Fibroblast of pulmonary artery (primary cell): ENCODE measurements around the gene ZNF148.

Experiments used
- DNase-seq: peaks from one replicate; pipeline ENCODE4 v3.0.0-alpha.2; 2010; ENCODE audit warnings: low read depth
- H3K4me3 ChIP-seq: replicated peaks from 2 replicates; pipeline ENCODE4 v1.5.1; 2011; ENCODE audit warnings: low read depth, mild to moderate bottlenecking, control low read depth, low read length, moderate library complexity
- TF ChIP-seq, protein P1 (sequence below): IDR thresholded peaks from 2 replicates; pipeline ENCODE4 v1.5.1; 2011; ENCODE audit warnings: mild to moderate bottlenecking, control low read depth, low read length, inconsistent platforms; ENCODE audit errors: missing control alignments

Gene ZNF148

DNA sequence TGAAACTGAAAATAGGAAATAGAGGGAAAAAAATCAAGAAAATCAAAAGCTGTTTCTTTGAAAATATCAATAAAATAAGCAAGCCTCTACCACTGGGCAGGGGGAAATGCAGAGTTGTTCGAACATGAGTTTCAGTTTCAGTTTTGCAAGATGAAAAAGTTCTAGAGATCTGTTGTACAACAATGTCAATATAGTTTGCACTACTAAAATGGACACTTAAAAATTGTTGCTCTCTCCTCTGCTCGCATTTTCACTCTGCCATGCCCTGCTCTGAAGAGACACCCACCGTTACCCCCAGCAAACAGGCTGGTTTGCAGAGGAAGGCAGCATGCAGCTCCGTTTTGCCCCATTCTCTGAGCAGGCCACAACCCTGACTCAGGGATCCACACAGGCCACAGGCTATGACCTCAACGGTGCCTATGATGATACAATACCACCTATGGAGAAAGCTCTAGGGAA is 64.5 kb downstream of the ZNF148 start:
- TF ChIP-seq, protein P1, sequence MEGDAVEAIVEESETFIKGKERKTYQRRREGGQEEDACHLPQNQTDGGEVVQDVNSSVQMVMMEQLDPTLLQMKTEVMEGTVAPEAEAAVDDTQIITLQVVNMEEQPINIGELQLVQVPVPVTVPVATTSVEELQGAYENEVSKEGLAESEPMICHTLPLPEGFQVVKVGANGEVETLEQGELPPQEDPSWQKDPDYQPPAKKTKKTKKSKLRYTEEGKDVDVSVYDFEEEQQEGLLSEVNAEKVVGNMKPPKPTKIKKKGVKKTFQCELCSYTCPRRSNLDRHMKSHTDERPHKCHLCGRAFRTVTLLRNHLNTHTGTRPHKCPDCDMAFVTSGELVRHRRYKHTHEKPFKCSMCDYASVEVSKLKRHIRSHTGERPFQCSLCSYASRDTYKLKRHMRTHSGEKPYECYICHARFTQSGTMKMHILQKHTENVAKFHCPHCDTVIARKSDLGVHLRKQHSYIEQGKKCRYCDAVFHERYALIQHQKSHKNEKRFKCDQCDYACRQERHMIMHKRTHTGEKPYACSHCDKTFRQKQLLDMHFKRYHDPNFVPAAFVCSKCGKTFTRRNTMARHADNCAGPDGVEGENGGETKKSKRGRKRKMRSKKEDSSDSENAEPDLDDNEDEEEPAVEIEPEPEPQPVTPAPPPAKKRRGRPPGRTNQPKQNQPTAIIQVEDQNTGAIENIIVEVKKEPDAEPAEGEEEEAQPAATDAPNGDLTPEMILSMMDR, result no peak
- DNase-seq, result no peak
- H3K4me3 ChIP-seq, result no peak overlapping the region

DNA sequence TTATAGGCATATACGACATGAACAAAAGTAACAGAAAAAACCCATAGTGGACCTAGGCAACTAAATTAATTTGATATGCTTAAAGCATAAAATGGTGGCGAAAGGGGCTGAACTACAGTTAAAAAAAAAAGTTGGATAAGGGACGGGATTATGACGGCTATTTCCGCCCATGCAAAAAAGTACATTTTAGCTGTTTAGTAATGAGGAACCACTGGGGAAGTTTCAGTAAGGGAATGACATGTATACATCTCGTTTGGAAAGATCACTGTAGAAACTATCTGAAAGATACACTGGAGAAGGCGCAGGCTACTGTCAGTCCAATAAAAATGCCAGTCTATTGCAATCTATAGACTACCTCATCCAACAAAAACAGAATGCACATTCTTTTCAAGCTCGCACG is 65.6 kb downstream of the ZNF148 start:
- no peak for DNase-seq
- no peak overlapping the region for H3K4me3 ChIP-seq
- TF ChIP-seq, protein P1, result no peak

DNA sequence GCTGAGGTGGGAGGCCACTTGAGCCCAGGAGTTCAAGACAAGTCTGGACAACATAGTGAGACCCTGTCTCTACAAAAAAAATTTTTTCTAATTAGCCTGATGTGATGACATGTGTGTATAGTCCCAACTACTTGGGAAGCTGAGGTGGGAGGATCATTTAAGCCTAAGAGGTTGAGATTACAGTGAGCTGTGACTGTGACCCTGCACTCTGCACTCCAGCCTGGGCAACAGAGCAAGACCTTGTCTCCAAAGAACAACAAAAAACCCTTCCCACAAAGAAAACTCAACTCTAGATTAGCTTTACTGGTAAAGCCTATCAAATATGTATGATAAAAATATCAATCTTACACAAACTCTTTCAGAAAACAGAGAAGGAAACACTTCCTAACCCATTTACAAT is 68.5 kb downstream of the ZNF148 start:
- DNase-seq, result no peak
- TF ChIP-seq, protein P1, result no peak
- no peak overlapping the region for H3K4me3 ChIP-seq

DNA sequence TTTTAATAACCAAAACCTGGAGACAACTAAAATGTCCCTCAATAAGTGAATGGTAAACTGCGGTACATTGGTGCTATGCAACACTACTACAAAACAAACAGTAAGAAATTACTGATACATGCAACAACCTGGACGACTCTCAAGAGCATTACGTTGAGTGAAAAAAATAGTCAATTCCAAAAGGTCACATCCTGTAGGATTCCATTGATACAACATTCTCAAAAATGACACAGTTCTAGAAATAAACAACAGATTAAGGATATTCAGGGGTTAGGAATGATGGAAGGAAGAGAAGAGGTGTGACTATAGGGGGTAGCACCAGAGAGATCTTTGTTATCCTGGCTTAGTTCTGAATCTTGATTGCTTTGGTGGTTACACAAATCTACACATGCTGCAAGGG is 72.2 kb downstream of the ZNF148 start:
- DNase-seq, result no peak
- TF ChIP-seq, protein P1, result no peak
- H3K4me3 ChIP-seq, result no peak overlapping the region

DNA sequence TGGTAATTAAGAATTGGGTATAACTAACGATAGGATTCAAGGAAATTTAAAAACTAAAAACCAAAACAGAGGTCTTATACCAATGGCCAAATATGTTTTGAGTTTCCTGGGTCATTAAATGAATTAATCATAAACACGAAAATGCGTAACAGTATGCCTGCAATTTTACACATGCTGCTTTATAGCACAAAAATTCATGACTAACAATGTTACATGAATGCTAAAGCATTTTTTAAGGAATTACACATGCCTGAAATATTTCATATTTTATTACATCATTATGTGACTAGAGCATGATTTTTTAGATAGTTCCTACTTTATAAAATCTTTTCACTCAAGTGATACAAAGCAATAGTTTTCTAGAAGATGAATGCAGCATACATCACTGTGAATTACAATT is 74.7 kb downstream of the ZNF148 start:
- DNase-seq, result peak; percentile 62
- H3K4me3 ChIP-seq, result no peak overlapping the region
- TF ChIP-seq, protein P1, result no peak

DNA sequence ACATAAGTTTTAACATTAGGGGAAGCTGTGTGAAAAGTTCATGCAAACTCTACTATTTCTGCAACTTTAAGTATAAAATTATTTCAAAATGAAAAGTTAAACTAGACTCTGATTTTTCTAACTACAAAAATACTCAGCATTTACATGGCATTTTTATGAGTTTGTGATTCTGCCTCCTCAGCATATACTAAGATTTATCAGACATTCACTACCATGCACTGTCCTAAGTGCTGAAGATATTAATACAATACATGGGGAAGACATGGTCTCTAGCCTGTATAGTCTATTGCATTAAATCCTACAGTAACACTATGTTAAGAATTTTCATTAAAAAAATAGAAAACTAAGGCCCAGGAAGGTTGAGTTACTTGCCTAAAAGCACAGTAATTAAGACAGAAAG is 80.7 kb downstream of the ZNF148 start:
- H3K4me3 ChIP-seq, result no peak overlapping the region
- DNase-seq, result no peak
- TF ChIP-seq, protein P1, result no peak

DNA sequence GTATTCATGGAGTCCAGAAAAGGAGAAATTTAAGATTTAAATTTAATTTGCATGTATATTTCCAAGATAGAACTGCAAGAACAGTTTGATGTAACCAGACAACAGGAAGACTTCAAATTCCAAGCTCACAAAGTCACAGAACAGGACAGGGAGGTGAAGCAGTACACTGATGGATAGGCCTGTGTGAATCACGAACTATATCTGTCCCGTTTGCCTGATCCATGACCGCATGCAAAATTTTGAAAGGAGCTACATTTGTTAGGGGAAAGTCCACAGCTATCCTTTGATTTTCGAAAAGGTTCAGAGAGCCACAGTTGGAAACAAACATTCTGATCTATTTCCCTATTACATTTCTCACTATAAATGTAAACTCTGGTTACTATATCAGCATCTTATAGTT is 83.1 kb downstream of the ZNF148 start:
- TF ChIP-seq, protein P1, result no peak
- no peak overlapping the region for H3K4me3 ChIP-seq
- DNase-seq, result no peak
